Right lobe of liver (tissue), 6 donors: ENCODE data around the gene RHBDL1. TPM values are rescaled to one million over a fixed set of nuclear protein-coding genes. Genes with fewer than 3 reads are reported as not detected.

ENCODE experiments used
- ATAC-seq, 4 donors: fragments of 200-7000 bp; cut with Tn5 transposase; one replicate each; pipeline ENCODE4 v1.9.1; 2020; ENCODE audit warnings: mild to moderate bottlenecking in 4 of 4, moderate library complexity in 4 of 4
- DNase-seq, 3 donors: peaks; one replicate each; pipeline ENCODE4 v3.0.0-alpha.2; 2020
- H3K27ac ChIP-seq, 3 donors: fragments of 200-600 bp; one replicate each; pipeline ENCODE4 v1.8.0; 2022
- H3K27me3 ChIP-seq, 2 donors: fragments of 200-600 bp; one replicate each; pipeline ENCODE4 v1.8.0; 2022
- H3K36me3 ChIP-seq, 4 donors: fragments of 200-600 bp; sonication (generic) in 1 of 4; one replicate each; pipeline versions ENCODE4 v1.5.1 to v1.8.0; 2017 to 2022; ENCODE audit warnings: control low read depth in 1 of 4
- H3K4me1 ChIP-seq, 4 donors: fragments of 200-600 bp; sonication (generic) in 1 of 4; one replicate each; pipeline versions ENCODE4 v1.5.1 to v1.8.0; 2017 to 2022; ENCODE audit warnings: control low read depth in 1 of 4
- H3K4me3 ChIP-seq, 3 donors: fragments of 200-600 bp; one replicate each; pipeline ENCODE4 v1.8.0; 2022
- H3K9me3 ChIP-seq, 4 donors: fragments of 200-600 bp; sonication (generic) in 1 of 4; one replicate each; pipeline versions ENCODE4 v1.5.1 to v1.8.0; 2017 to 2022; ENCODE audit warnings: control low read depth in 1 of 4
- CTCF ChIP-seq, 4 donors: fragments of 200-600 bp in 3 of 4; fragments of 450-650 bp in 1 of 4; IDR thresholded peaks; one replicate each; pipeline versions ENCODE4 v1.5.1 to v1.8.0; 2016 to 2022; ENCODE audit warnings: antibody characterized with exemption in 4 of 4, mild to moderate bottlenecking in 2 of 4
- POLR2A ChIP-seq: fragments of 450-650 bp; IDR thresholded peaks from one replicate; pipeline ENCODE4 v1.6.1; 2017; ENCODE audit warnings: antibody characterized with exemption, mild to moderate bottlenecking
- WGBS: methylation state at CpG from one replicate; pipeline ENCODE4 v1.1.6; 2018; ENCODE audit warnings: low coverage, low lambda C conversion rate; ENCODE audit not compliant: insufficient coverage; ENCODE audit errors: missing lambda C conversion rate; 5-methylcytosine and 5-hydroxymethylcytosine counted together
- intact Hi-C, 2 donors: fragments of 100-400 bp; cut with DNase I; formaldehyde crosslinking; loops; one replicate each; pipeline versions ENCODE4 v1.11.2 to v1.14.1; 2022
- total RNA-seq, 6 experiments: library from RNA; depleted of rRNA in 2 of 6; stranded (reverse); fragments of >200 nt in 2 of 6; fragmentation: NEBNext Ultra II Directional in 3 of 6; extraction: Animal tissue kit (Norgen Biotek cat#: 25700) in 3 of 6; gene quantifications; one replicate each; pipeline versions ENCODE4 v1.1.0 to v1.2.4, GENCODE V29; 2016 to 2023
- donor health status: DM: no; HTN: yes; CAD: no.
- donor health status: DM: no; HTN: no; CAD: no.
- donor health status: DM: no; HTN: no; CAD: no.
- donor health status: DM: no; HTN: yes; CAD: no.
- donor health status: DM: no; HTN: yes; CAD: no.

The RHBDL1 gene
- total RNA-seq, 6 experiments from 2014 or later, result 0.37 to 1.1 (median 0.60) TPM

DNA sequence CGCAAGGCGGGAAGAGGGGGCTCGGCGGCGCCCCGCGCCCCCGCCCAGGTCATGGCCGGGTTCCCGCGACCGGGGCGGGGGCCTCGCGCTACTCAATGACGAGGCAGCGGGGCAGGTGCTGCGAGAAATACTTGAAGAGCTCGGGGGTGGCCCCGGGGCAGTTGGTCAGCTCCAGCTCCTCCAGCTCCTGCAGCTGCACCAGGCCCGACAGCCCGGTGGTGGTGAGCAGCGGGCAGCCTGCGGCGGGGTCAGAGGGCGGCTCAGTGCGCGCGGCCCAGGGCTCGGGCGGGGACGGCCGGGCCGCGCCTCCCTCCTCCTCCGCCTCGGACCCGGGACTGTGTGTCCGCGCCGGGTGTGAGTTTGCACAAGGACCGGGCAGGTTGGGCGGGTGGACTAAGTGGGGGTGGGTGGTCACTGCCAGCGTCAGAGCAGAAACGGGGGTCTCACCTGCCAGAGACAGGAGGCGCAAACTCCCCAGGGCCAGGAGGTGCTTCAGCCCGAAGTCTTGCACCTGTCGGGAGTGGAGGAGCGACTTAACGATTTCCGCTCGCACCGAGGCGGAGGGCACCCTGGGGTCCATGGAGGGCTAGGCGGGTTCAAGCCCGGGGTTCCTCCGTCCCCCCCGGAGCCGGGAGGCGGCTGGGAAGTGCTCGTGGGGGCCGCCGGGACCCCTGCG is 18.9 kb downstream of the RHBDL1 start:
- Histone ChIP-seq H3K27me3 (peaks cover 0 to 15% of the 10 kb centered on the region in 2 donors), H3K4me3 (no peak overlapping the region), H3K4me1 (peaks cover 0 to 9% (median 5%) of the 10 kb centered on the region in 4 donors), H3K36me3 (no peaks in the 10 kb centered on the region), H3K9me3 (no peaks in the 10 kb centered on the region), H3K27ac (no peak overlapping the region)
- DNase-seq (no peak), ATAC-seq (no peak)
- TF ChIP-seq POLR2A (no peak), CTCF (IDR thresholded peaks at IDR 0.05) (no peak)
- 0% methylated on average over 1 of the region's 64 CpGs for WGBS
- intact Hi-C loops, result no loop called here

GRCh38 chr16:694863-695354 is 19.4 kb downstream of the RHBDL1 start:
- H3K27ac ChIP-seq, result no peak overlapping the region
- intact Hi-C loops, result no loop called here

DNA sequence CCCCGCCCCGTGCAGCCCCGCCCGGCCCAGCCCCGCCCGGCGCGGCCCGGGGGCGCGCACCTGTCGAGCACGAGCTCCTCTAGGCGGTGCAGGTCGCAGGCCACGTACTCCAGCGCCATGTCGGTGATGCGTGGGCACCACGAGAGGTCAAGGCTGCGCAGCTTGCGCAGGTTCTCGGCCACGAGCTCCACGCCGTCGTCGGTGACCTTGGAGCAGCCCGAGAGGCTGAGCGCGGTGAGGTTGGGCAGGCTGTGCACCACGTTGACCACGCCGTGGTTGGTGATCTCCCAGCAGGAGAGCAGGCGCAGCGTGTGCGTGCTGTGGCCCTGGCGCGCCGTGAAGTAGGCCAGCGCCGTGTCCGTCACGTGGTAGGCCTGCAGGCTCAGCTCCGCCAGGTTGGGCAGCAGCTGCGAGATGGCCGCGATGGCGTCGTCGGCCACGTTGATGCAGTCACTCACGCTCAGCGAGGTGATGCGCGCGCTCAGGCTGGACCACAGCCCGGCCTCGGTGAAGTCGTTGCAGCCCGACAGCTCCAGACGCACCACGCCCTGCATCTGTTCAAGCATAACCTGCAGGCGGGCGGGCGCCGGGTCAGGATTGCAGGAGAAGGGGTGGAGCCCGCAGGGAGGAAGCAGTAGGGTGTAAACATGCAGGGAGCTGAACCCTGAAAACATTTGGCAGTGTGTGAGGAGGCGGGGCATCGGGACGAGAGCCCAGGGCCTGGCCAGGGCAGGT is 20.1 kb downstream of the RHBDL1 start:
- Histone ChIP-seq H3K27ac (no peak overlapping the region), H3K4me1 (peaks cover 0 to 4% (median 1%) of the 10 kb centered on the region in 4 donors), H3K27me3 (peaks cover 0 to 25% of the 10 kb centered on the region in 2 donors), H3K4me3 (no peak overlapping the region), H3K36me3 (no peaks in the 10 kb centered on the region), H3K9me3 (no peaks in the 10 kb centered on the region)
- TF ChIP-seq CTCF (IDR thresholded peaks at IDR 0.05), result no peak
- TF ChIP-seq POLR2A, result no peak
- DNase-seq (peak in 1 of 3 donors; percentile 33), ATAC-seq (peak in 3 of 4 donors; percentile 8 to 47 (median 40))
- intact Hi-C loops, result no loop called here
- WGBS, result 0% methylated on average over 2 of the region's 71 CpGs

More at GRCh38 chr16:694863-695354, 19.4 kb downstream of the RHBDL1 start:
- Histone ChIP-seq H3K4me1 (peaks cover 0 to 5% (median 2%) of the 10 kb centered on the region in 4 donors), H3K9me3 (no peaks in the 10 kb centered on the region), H3K36me3 (no peaks in the 10 kb centered on the region), H3K4me3 (no peak overlapping the region), H3K27me3 (peaks cover 0 to 19% of the 10 kb centered on the region in 2 donors)
- TF ChIP-seq POLR2A, result no peak
- TF ChIP-seq CTCF (IDR thresholded peaks at IDR 0.05), result no peak
- DNase-seq (no peak), ATAC-seq (no peak)
- 0% methylated on average over 1 of the region's 37 CpGs for WGBS

DNA sequence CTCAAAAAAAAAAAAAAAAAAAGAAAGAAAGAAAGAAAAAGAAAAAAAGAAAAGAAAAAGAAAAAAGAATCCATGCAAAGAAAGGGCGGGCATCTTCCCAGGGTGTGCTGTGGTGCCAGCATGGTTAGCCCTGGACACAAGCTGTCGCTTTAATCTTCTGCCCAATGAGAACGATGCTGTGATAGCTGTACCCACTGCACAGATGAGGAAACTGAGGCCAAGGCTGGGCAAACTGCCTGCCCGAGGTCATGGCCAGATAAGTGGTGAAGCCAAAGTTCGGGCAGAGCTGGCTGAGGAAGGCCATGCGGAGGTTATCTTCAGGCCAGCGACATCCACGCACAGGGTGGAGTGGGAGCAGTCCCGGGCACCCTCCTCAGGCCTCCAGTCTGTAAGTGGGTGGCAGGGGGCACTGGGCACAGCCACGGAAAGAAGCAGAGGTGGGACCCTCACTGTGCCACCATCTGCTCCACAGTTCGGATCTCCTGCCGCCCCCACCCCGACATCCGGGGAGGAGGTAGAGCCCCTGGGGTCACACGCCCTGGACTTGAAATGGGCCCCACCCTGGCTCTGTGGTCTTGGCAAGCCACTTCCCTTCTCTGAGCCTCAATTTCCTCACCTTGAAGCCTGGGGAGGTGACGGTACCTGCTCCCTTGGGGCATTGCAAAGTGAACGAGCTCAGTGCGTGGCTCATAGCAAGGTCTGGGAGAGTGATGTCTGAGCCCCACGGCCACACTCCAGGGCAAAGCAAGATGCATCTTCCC is 23.6 kb downstream of the RHBDL1 start:
- DNase-seq (no peak), ATAC-seq (no peak)
- Histone ChIP-seq H3K36me3 (no peaks in the 10 kb centered on the region), H3K9me3 (no peaks in the 10 kb centered on the region), H3K4me1 (peaks cover 0 to 4% (median 0%) of the 10 kb centered on the region in 4 donors), H3K27ac (no peak overlapping the region), H3K27me3 (peaks cover 8 to 29% of the 10 kb centered on the region in 2 donors), H3K4me3 (no peak overlapping the region)
- whole genome bisulfite sequencing, result 51% methylated on average over 3 of the region's 19 CpGs
- no peak for TF ChIP-seq CTCF (IDR thresholded peaks at IDR 0.05)
- intact Hi-C loops, result no loop called here
